K562 (cell line): ENCODE results near the gene PAQR7. TPM values are rescaled to one million over a fixed set of nuclear protein-coding genes. Genes with fewer than 3 reads are reported as not detected.

Experiments used
- ARNT ChIP-seq, 2 experiments: fragments of 450-650 bp; IDR thresholded peaks; 2 replicates each; pipeline ENCODE4 v1.6.1; 2016; ENCODE audit warnings: mild to moderate bottlenecking in 1 of 2
- BCOR ChIP-seq: fragments of 450-650 bp; IDR thresholded peaks from 2 replicates; pipeline ENCODE4 v1.6.1; 2016
- CBX1 ChIP-seq: sonication (generic); IDR thresholded peaks from 2 replicates; pipeline ENCODE4 v1.6.1; 2016; ENCODE audit warnings: antibody characterized with exemption, low read depth, mild to moderate bottlenecking
- ELF1 ChIP-seq: fragments of 200-800 bp; sonication (Bioruptor generic); IDR thresholded peaks from 2 replicates; pipeline ENCODE4 v1.6.1; 2016; ENCODE audit warnings: missing genetic modification characterization, missing compliant biosample characterization
- KAT7 ChIP-seq: sonication (generic); formaldehyde crosslinking; IDR thresholded peaks from 2 replicates; pipeline ENCODE4 v1.8.0; 2022; ENCODE audit warnings: missing genetic modification reagents, mild to moderate bottlenecking, borderline replicate concordance
- RCOR1 ChIP-seq, 2 experiments: IDR thresholded peaks; 2 replicates each; pipeline ENCODE4 v1.6.1; 2012; ENCODE audit warnings: low read depth in 2 of 2, low read length in 2 of 2, borderline replicate concordance in 1 of 2, improper control_type of control experiment in 1 of 2
- SIRT6 ChIP-seq: IDR thresholded peaks from one replicate; pipeline ENCODE4 v1.6.1; 2012; ENCODE audit warnings: low read depth, mild to moderate bottlenecking, control low read depth, inconsistent platforms, low read length, moderate library complexity
- SMAD3 ChIP-seq: fragments of 450-650 bp; formaldehyde crosslinking; conservative IDR thresholded peaks from 2 replicates; pipeline ENCODE4 v1.4.0; 2020; ENCODE audit warnings: mild to moderate bottlenecking
- SP2 ChIP-seq: IDR thresholded peaks from 2 replicates; pipeline ENCODE4 v1.6.1; 2011; ENCODE audit warnings: mild to moderate bottlenecking, low read depth, low read length, moderate library complexity; ENCODE audit not compliant: poor library complexity, severe bottlenecking; ENCODE audit errors: extremely low read depth
- SRF ChIP-seq, 2 experiments: fragments of 250-450, 450-650 bp in 1 of 2; sonication (Bioruptor Pico) in 1 of 2; sonication (generic) in 1 of 2; formaldehyde crosslinking; IDR thresholded peaks; 2 replicates each; pipeline versions ENCODE4 v1.5.0 to v1.5.1; 2020 to 2022; ENCODE audit warnings: mild to moderate bottlenecking in 1 of 2, missing genetic modification reagents in 1 of 2
- ZNF274 ChIP-seq: IDR thresholded peaks from 2 replicates; pipeline ENCODE4 v1.6.1; 2011; ENCODE audit warnings: low read depth, mild to moderate bottlenecking, low read length, moderate library complexity, borderline replicate concordance
- ZNF324 ChIP-seq: fragments of 250-450 bp; sonication (Bioruptor Pico); IDR thresholded peaks from 2 replicates; pipeline ENCODE4 v1.4.0; 2020; ENCODE audit warnings: mild to moderate bottlenecking
- ZNF436 ChIP-seq: fragments of 250-450, 450-650 bp; sonication (Bioruptor Pico); formaldehyde crosslinking; IDR thresholded peaks from 2 replicates; pipeline ENCODE4 v1.7.0; 2020; ENCODE audit warnings: mild to moderate bottlenecking
- ZNF764 ChIP-seq: fragments of 250-450 bp; sonication (Bioruptor Pico); IDR thresholded peaks from 2 replicates; pipeline ENCODE4 v1.4.0; 2020; ENCODE audit warnings: low read depth, mild to moderate bottlenecking, moderate library complexity
- polyA plus RNA-seq, 8 experiments: library from polyadenylated mRNA; depleted of rRNA in 4 of 8; stranded (reverse) in 5 of 8; unstranded in 3 of 8; fragments of >200 nt; fragmentation: Nextera tagmentation in 2 of 8; fragmentation: Illumina TruSeq in 1 of 8; extraction: Ambion mirVana in 2 of 8; extraction: Trizol in 1 of 8; gene quantifications; 2 replicates each; pipeline versions ENCODE4 v1.2.1 to v1.2.3, GENCODE V29; 2011 to 2014; ENCODE audit warnings: inconsistent platforms in 1 of 8, missing spikeins in 1 of 8
- total RNA-seq, 7 experiments: library from RNA; depleted of rRNA in 6 of 7; stranded (reverse); fragments of >200 nt in 6 of 7; fragmentation: Illumina TruSeq in 2 of 7; extraction: Trizol in 2 of 7; gene quantifications; 2 replicates each; pipeline versions ENCODE4 v1.2.1 to v1.2.3, GENCODE V29; 2011 to 2021; ENCODE audit warnings: low replicate concordance in 1 of 7
- TF ChIP-seq, protein P1 (sequence below), 2 experiments: fragments of 200-800 bp in 1 of 2; sonication (Bioruptor generic) in 1 of 2; sonication (generic) in 1 of 2; formaldehyde crosslinking in 1 of 2; IDR thresholded peaks in 1 of 2; conservative IDR thresholded peaks in 1 of 2; 2 replicates each; pipeline versions ENCODE4 v1.5.0 to v1.6.1; 2016 to 2020; ENCODE audit warnings: missing compliant biosample characterization in 1 of 2, missing genetic modification characterization in 1 of 2, missing genetic modification reagents in 1 of 2
- TF ChIP-seq, protein P2 (sequence below): fragments of 250-450 bp; sonication (Bioruptor Pico); IDR thresholded peaks from 2 replicates; pipeline ENCODE4 v1.4.0; 2020; ENCODE audit warnings: borderline replicate concordance
- TF ChIP-seq, protein P3 (sequence below): fragments of 450-650 bp; formaldehyde crosslinking; IDR thresholded peaks from 2 replicates; pipeline ENCODE4 v1.4.0; 2020; ENCODE audit warnings: mild to moderate bottlenecking, moderate library complexity
- TF ChIP-seq, protein P4 (sequence below), 3 experiments: IDR thresholded peaks in 2 of 3; conservative IDR thresholded peaks in 1 of 3; 2 replicates each; pipeline ENCODE4 v1.5.1; 2011 to 2012; ENCODE audit warnings: low read length in 3 of 3, mild to moderate bottlenecking in 3 of 3, control low read depth in 2 of 3, improper control_type of control experiment in 1 of 3, inconsistent platforms in 1 of 3, low read depth in 1 of 3, mixed read lengths in 1 of 3, moderate library complexity in 1 of 3; ENCODE audit not compliant: insufficient read depth in 2 of 3
- TF ChIP-seq, protein P5 (sequence below): sonication (generic); formaldehyde crosslinking; IDR thresholded peaks from 2 replicates; pipeline ENCODE4 v1.9.0; 2022; ENCODE audit warnings: mild to moderate bottlenecking, missing genetic modification reagents

PAQR7 gene
- total and polyA plus RNA-seq, 9 of the 15 experiments (the other 6 are each of a cell fraction or from before 2014, with no cell fraction given): 1.1 to 5.2 (median 2.6) TPM

DNA sequence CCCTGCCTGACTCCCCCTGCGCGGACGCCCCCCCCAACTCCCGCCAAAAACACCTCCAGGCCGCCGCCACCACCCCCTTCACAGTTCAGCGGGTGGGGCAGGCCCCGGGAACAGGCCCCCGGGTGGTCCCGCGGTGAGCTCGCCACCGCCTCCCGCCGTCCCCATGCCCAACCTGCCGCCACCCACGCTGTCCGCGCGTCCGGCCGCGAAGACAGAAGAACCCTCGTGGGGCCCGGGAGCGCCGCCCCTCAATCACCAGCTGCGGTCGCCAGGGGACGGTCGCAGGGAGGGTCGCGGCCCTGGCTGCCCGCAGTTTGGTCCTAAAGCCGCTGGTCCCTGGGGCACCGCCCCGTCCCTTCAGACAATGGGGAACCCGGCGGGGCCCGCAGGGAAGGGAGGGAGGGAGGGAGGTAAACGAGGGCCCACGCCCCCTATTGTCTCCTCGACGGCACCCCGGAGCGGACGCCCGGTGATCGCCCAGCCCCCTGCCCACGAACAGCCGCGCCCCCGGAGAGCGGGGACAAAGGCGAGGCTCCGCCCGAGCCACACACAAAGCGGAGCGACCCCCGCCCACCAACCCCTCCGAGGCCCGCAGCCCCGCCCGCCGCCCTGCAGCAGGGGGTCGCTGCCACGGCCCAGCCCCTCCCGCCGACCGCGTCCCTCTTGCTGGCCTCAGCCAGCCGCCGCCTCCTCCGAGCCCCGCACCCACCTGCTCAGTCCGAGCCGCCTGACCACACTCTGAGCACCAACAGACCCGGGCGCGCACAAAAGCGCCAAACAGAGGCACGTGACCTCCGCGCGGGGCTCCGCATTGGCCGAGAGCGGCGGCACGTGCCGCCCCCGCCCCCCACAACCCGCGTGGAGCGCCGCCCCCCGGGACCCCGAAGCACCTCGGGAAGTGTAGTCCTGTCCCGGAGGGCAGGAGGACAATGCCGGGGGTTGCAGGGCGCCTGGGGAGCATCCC, 30.5 kb upstream of the PAQR7 start, which contains the start of gene STMN1 (continued):
- no peak for TF ChIP-seq SRF (CRISPR knock-in tag; IDR thresholded peaks at IDR 0.05)
- TF ChIP-seq, protein P1, sequence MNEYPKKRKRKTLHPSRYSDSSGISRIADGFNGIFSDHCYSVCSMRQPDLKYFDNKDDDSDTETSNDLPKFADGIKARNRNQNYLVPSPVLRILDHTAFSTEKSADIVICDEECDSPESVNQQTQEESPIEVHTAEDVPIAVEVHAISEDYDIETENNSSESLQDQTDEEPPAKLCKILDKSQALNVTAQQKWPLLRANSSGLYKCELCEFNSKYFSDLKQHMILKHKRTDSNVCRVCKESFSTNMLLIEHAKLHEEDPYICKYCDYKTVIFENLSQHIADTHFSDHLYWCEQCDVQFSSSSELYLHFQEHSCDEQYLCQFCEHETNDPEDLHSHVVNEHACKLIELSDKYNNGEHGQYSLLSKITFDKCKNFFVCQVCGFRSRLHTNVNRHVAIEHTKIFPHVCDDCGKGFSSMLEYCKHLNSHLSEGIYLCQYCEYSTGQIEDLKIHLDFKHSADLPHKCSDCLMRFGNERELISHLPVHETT (CRISPR knock-in tag; conservative IDR thresholded peaks at IDR 0.05 in 1 of 2, IDR thresholded peaks at IDR 0.05 in 1 of 2): no peak
- TF ChIP-seq SMAD3: no peak
- TF ChIP-seq, protein P2, sequence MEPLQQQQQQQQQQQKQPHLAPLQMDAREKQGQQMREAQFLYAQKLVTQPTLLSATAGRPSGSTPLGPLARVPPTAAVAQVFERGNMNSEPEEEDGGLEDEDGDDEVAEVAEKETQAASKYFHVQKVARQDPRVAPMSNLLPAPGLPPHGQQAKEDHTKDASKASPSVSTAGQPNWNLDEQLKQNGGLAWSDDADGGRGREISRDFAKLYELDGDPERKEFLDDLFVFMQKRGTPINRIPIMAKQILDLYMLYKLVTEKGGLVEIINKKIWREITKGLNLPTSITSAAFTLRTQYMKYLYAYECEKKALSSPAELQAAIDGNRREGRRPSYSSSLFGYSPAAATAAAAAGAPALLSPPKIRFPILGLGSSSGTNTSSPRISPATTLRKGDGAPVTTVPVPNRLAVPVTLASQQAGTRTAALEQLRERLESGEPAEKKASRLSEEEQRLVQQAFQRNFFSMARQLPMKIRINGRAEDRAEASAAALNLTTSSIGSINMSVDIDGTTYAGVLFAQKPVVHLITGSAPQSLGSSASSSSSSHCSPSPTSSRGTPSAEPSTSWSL: no peak
- peak; percentile 70; the same call in 1 of the 2 replicates for TF ChIP-seq ZNF764 (CRISPR knock-in tag)
- TF ChIP-seq, protein P3, sequence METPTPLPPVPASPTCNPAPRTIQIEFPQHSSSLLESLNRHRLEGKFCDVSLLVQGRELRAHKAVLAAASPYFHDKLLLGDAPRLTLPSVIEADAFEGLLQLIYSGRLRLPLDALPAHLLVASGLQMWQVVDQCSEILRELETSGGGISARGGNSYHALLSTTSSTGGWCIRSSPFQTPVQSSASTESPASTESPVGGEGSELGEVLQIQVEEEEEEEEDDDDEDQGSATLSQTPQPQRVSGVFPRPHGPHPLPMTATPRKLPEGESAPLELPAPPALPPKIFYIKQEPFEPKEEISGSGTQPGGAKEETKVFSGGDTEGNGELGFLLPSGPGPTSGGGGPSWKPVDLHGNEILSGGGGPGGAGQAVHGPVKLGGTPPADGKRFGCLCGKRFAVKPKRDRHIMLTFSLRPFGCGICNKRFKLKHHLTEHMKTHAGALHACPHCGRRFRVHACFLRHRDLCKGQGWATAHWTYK (CRISPR knock-in tag): peak; percentile 79; the same call in 1 of the 2 replicates
- 0 out of 2 replicates have a peak, but pooled peaks have one; percentile 24 for TF ChIP-seq BCOR
- TF ChIP-seq RCOR1 (IDR thresholded peaks at IDR 0.05; ENCODE audit: borderline replicate concordance in 1 of 2, low read depth in 2 of 2, low read length in 2 of 2): peak in 1 of 2 experiments; percentile 43; a peak in 3 of 4 replicates
- peak; percentile 7; the same call in 1 of the 2 replicates for TF ChIP-seq KAT7 (CRISPR knock-in tag)
- TF ChIP-seq SIRT6: no peak
- TF ChIP-seq CBX1: peak; percentile 95
- no peak for TF ChIP-seq ZNF324 (CRISPR knock-in tag)
- TF ChIP-seq, protein P4, sequence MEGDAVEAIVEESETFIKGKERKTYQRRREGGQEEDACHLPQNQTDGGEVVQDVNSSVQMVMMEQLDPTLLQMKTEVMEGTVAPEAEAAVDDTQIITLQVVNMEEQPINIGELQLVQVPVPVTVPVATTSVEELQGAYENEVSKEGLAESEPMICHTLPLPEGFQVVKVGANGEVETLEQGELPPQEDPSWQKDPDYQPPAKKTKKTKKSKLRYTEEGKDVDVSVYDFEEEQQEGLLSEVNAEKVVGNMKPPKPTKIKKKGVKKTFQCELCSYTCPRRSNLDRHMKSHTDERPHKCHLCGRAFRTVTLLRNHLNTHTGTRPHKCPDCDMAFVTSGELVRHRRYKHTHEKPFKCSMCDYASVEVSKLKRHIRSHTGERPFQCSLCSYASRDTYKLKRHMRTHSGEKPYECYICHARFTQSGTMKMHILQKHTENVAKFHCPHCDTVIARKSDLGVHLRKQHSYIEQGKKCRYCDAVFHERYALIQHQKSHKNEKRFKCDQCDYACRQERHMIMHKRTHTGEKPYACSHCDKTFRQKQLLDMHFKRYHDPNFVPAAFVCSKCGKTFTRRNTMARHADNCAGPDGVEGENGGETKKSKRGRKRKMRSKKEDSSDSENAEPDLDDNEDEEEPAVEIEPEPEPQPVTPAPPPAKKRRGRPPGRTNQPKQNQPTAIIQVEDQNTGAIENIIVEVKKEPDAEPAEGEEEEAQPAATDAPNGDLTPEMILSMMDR (IDR thresholded peaks at IDR 0.05 in 2 of 3, conservative IDR thresholded peaks at IDR 0.05 in 1 of 3; ENCODE audit: insufficient read depth in 2 of 3, low read depth in 1 of 3, low read length in 3 of 3): no peak; a peak in 2 of 6 replicates
- TF ChIP-seq SP2: no peak
- TF ChIP-seq ZNF436: no peak
- no peak for TF ChIP-seq ELF1
- no peak for TF ChIP-seq ARNT (IDR thresholded peaks at IDR 0.05)
- TF ChIP-seq, protein P5, sequence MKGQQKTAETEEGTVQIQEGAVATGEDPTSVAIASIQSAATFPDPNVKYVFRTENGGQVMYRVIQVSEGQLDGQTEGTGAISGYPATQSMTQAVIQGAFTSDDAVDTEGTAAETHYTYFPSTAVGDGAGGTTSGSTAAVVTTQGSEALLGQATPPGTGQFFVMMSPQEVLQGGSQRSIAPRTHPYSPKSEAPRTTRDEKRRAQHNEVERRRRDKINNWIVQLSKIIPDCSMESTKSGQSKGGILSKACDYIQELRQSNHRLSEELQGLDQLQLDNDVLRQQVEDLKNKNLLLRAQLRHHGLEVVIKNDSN (CRISPR knock-in tag): peak; percentile 98
- TF ChIP-seq ZNF274: no peak; the same call in 1 of the 2 replicates
